Uterus (tissue), 4 donors: ENCODE measurements around the gene HOXD8. TPM values are rescaled to one million over a fixed set of nuclear protein-coding genes. Genes with fewer than 3 reads are reported as not detected.

Experiments used
- DNase-seq, 2 donors: peaks; one replicate each; pipeline ENCODE4 v3.0.0-alpha.2; 2019 to 2020
- H3K27ac ChIP-seq, 2 donors: fragments of 200-600 bp; sonication (generic); 1 replicate in 1 of 2; 2 replicates in 1 of 2; pipeline ENCODE4 v1.5.1; 2016 to 2018
- H3K27me3 ChIP-seq, 2 donors: fragments of 200-600 bp; sonication (generic); one replicate each; pipeline ENCODE4 v1.5.1; 2018 to 2019; ENCODE audit warnings: control low read depth in 1 of 2
- H3K36me3 ChIP-seq, 2 donors: fragments of 200-600 bp; sonication (generic); one replicate each; pipeline ENCODE4 v1.5.1; 2019; ENCODE audit warnings: control low read depth in 1 of 2
- H3K4me1 ChIP-seq, 2 donors: fragments of 200-600 bp; sonication (generic); one replicate each; pipeline ENCODE4 v1.5.1; 2018 to 2019; ENCODE audit warnings: control low read depth in 1 of 2
- H3K4me3 ChIP-seq, 2 donors: fragments of 200-600 bp; sonication (generic); 1 replicate in 1 of 2; 2 replicates in 1 of 2; pipeline ENCODE4 v1.5.1; 2018 to 2019; ENCODE audit warnings: mild to moderate bottlenecking in 1 of 2
- H3K9me3 ChIP-seq, 2 donors: fragments of 200-600 bp; sonication (generic); one replicate each; pipeline ENCODE4 v1.5.1; 2019; ENCODE audit warnings: control low read depth in 1 of 2
- POLR2A ChIP-seq, 2 donors: fragments of 450-650 bp; IDR thresholded peaks; one replicate each; pipeline ENCODE4 v1.6.1; 2016; ENCODE audit warnings: antibody characterized with exemption in 2 of 2, mild to moderate bottlenecking in 1 of 2, moderate library complexity in 1 of 2
- intact Hi-C: fragments of 100-400 bp; cut with DNase I; formaldehyde crosslinking; loops from one replicate; pipeline ENCODE4 v1.15.1; 2023; ENCODE audit warnings: low total_unique reads
- total RNA-seq, 4 donors: library from RNA; depleted of rRNA in 3 of 4; stranded (reverse); fragments of >200 nt in 3 of 4; gene quantifications; one replicate each; pipeline versions ENCODE4 v1.1.0 to v1.2.4, GENCODE V29; 2014 to 2023
- TF ChIP-seq, protein P1 (sequence below), 4 experiments: fragments of 200-600 bp in 2 of 4; fragments of 450-650 bp in 2 of 4; sonication (generic) in 2 of 4; IDR thresholded peaks; one replicate each; pipeline ENCODE4 v1.5.1; 2016 to 2019; ENCODE audit warnings: antibody characterized with exemption in 4 of 4, mild to moderate bottlenecking in 2 of 4, moderate library complexity in 1 of 4
- donor health status: DM: yes; HTN: yes; CAD: no.

Gene HOXD8
- total RNA-seq, 4 donors from 2014 or later = 25.8 to 75.6 (median 48.0) TPM

GRCh38 chr2:176175709-176176607 is 46.5 kb downstream of the HOXD8 start:
- Histone ChIP-seq H3K4me1 (no peaks in the 10 kb centered on the region), H3K27me3 (no peaks in the 10 kb centered on the region), H3K36me3 (no peaks in the 10 kb centered on the region), H3K9me3 (no peaks in the 10 kb centered on the region), H3K27ac (peak overlapping the region; percentile 75 to 83), H3K4me3 (no peak overlapping the region)
- peak in 1 of 2 donors; percentile 26 for DNase-seq
- TF ChIP-seq, protein P1, sequence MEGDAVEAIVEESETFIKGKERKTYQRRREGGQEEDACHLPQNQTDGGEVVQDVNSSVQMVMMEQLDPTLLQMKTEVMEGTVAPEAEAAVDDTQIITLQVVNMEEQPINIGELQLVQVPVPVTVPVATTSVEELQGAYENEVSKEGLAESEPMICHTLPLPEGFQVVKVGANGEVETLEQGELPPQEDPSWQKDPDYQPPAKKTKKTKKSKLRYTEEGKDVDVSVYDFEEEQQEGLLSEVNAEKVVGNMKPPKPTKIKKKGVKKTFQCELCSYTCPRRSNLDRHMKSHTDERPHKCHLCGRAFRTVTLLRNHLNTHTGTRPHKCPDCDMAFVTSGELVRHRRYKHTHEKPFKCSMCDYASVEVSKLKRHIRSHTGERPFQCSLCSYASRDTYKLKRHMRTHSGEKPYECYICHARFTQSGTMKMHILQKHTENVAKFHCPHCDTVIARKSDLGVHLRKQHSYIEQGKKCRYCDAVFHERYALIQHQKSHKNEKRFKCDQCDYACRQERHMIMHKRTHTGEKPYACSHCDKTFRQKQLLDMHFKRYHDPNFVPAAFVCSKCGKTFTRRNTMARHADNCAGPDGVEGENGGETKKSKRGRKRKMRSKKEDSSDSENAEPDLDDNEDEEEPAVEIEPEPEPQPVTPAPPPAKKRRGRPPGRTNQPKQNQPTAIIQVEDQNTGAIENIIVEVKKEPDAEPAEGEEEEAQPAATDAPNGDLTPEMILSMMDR (IDR thresholded peaks at IDR 0.05) = no peak
- no peak for TF ChIP-seq POLR2A (IDR thresholded peaks at IDR 0.05)
- intact Hi-C loops = no loop called here

- no peak for DNase-seq
- Histone ChIP-seq H3K9me3 (no peaks in the 10 kb centered on the region), H3K4me3 (peak overlapping the region in 1 of 2 donors; percentile 31), H3K27me3 (no peaks in the 10 kb centered on the region), H3K4me1 (no peaks in the 10 kb centered on the region), H3K36me3 (no peaks in the 10 kb centered on the region), H3K27ac (peak overlapping the region; percentile 76 to 78)
- intact Hi-C loops = no loop called here
- no peak for TF ChIP-seq POLR2A (IDR thresholded peaks at IDR 0.05)
- TF ChIP-seq, protein P1 (IDR thresholded peaks at IDR 0.05) = no peak
These were observed 48.1 kb downstream of the HOXD8 start for GRCh38 chr2:176177580-176178037.

DNA sequence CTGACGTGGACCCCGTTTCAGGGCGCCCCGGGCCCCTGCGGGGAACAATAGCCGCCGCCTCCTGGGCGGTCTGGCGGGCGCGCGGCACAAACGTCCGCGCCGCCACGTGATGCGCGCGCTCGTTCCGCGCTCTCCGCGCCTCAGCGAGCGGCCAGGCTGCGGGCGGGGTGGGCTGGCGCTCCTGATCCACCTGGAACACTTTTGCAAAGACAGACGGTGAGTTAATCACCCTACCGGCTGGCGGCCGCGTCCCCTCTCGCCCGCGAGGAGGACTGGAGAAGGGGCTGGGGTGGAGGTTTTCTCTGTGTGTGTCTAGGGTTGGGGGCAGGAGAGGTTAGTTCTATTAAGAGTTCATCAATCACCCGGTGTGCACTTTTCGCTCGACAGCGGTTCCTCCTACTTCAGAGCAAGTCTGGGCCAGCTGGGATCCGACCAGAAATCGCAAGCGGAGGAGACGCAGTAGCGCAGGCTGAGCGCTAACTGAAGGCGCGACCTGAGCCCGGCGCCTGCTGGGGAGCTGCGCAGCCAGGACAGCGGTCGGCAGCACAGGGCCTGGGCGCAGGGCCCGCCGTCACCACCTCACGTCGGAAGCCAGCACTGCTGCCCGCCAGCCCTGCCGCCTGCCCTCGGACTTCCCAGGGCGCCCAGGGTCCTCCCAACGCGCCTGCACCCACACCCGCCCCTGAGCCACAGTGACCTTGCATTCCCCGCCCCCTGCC is 48.7 kb downstream of the HOXD8 start:
- Histone ChIP-seq H3K36me3 (no peaks in the 10 kb centered on the region), H3K27ac (peak overlapping the region; percentile 76 to 78), H3K4me3 (peak overlapping the region; percentile 16 to 31), H3K27me3 (no peaks in the 10 kb centered on the region), H3K9me3 (no peaks in the 10 kb centered on the region), H3K4me1 (no peaks in the 10 kb centered on the region)
- peak; percentile 46 to 62 for DNase-seq
- TF ChIP-seq POLR2A (IDR thresholded peaks at IDR 0.05) = no peak
- TF ChIP-seq, protein P1 (IDR thresholded peaks at IDR 0.05) = no peak
- intact Hi-C loops = no loop called here

GRCh38 chr2:176178757-176179295 is 49.3 kb downstream of the HOXD8 start:
- H3K27ac ChIP-seq = peak overlapping the region; percentile 76 to 78
- DNase-seq = no peak
- no peaks in the 10 kb centered on the region for H3K4me1 ChIP-seq
- H3K4me3 ChIP-seq = peak overlapping the region; percentile 16 to 31
- intact Hi-C loops = no loop called here
- no peaks in the 10 kb centered on the region for H3K27me3 ChIP-seq
- no peak for TF ChIP-seq POLR2A (IDR thresholded peaks at IDR 0.05)
- TF ChIP-seq, protein P1 (IDR thresholded peaks at IDR 0.05) = no peak
- H3K36me3 ChIP-seq = no peaks in the 10 kb centered on the region
- H3K9me3 ChIP-seq = no peaks in the 10 kb centered on the region
